ENCODE data around the gene RWDD2A.

Gene RWDD2A

GRCh38 chr6:83193747-83194566 is 800 bp downstream of the RWDD2A start:
- H3K4me3 ChIP-seq = peak overlapping the region; percentile 53 to 98 (median 94)
- peak overlapping the region in 20 of 21 experiments; percentile 27 to 95 (median 86) for H3K27ac ChIP-seq

- H3K4me3 ChIP-seq = no peak overlapping the region
- H3K27ac ChIP-seq = no peak overlapping the region
These were observed 5.5 kb downstream of the RWDD2A start for GRCh38 chr6:83198486-83199172.

GRCh38 chr6:83199173-83199862 is 6.2 kb downstream of the RWDD2A start:
- Histone ChIP-seq H3K27ac (no peak overlapping the region), H3K4me3 (no peak overlapping the region)

DNA sequence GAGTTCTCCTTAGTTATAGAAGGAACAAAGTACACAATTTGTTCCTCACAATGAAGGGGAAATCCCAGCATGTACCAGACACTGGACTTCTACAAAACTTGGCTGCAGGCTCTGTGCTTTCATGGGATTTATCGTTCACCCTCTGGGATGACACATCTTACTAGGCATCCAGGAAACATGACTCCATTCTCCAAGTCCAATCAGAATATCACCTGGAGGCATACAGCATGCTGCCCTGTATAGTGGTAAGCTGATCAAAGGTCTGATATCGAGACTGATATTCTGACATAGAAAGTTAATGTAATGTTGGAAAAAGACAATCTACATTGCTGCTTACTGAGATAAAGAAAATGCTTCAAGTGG is 6.7 kb downstream of the RWDD2A start:
- no peak overlapping the region for H3K27ac ChIP-seq

DNA sequence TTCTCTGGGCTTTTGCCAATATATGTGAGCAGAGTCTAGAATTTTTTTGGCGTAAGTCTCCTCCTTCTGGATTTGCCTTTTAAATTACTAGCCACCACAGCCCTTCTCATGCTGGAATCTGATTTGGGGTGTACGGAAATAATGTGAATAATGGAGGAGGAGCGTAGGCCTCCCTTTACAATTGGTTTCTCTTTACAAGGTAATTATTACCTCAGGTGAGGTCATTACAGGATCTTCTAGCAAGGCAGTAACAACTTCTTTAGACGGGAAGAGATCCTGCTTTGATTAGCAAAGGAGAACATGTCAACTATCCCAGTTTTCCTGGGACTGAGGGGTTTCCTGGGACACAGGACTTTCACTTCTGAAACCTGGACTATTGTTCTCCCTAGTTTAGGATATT is 8.9 kb downstream of the RWDD2A start:
- Histone ChIP-seq H3K27ac (no peak overlapping the region), H3K4me3 (no peak overlapping the region)

More for the DNA sequence above, 6.7 kb downstream of the RWDD2A start:
- no peak overlapping the region for H3K4me3 ChIP-seq

DNA sequence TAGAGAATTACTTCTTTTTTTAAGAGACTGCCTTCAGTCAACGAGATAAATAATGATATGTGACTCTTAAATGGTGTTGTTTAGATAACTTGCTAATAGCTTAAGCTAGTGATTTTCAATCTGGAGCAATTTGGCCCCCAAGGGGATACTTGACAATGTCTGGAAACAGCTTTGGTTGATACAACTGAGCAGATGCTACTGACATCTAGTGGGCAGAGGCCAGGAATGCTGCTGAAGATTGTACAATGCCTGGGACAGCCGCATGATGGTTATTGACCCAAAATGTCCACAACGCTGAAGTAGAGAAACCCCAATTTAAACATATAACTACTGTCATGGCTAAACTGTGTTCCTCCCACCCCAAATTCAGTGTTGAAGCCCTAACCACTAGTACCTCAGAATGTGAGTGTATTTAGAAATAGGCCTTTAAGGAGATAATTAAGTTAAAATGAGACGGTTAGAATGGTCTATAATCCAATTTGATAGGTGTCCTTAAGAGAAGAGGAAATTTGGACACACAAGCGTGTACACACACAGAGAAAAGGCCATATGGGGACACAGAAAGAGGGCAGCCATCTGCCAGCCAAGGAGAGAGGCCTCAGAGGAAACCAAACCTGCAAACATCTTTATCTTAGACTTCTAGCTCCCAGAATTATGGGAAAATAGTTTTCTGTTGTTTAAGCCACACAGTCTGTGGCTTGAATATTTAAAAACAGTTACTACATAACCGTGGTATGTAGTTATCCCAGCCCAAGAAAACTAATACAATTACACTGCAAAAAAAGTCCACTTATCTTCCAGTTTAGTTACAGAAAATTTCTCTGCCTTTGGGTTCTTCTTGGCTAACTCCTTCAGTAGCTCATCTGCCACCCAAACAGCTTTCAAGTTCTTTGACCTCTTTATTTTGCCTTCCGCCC is 22.2 kb downstream of the RWDD2A start:
- Histone ChIP-seq H3K27ac (no peak overlapping the region), H3K4me3 (no peak overlapping the region)

DNA sequence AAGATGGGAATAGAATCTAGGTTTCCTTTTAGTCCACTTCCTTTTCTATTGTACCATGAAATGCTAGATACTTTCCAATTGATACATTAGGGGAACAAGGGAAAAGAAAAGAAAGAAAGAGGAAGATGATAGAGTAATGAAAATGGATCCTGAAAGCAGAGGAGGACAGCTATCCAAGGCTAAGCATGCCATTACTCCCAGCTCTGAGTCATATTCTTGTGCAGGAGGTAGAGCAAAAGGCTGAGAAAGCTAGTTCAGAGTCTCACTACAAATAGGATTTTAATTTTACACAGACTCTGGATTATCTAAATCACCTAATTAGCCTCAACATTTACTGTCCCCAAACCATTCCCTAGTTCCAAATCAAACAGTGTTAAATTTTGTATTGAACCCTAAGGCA is 23.6 kb downstream of the RWDD2A start:
- no peak overlapping the region for H3K27ac ChIP-seq
- no peak overlapping the region for H3K4me3 ChIP-seq

- no peak overlapping the region for H3K27ac ChIP-seq
- H3K4me3 ChIP-seq = no peak overlapping the region
These were observed 25.5 kb downstream of the RWDD2A start for GRCh38 chr6:83218646-83219045.

- no peak overlapping the region for H3K4me3 ChIP-seq
These were observed 27.0 kb downstream of the RWDD2A start for GRCh38 chr6:83220121-83220520.

GRCh38 chr6:83221276-83221675 is 28.1 kb downstream of the RWDD2A start:
- no peak overlapping the region for H3K27ac ChIP-seq
- H3K4me3 ChIP-seq = no peak overlapping the region

More at GRCh38 chr6:83220121-83220520, 27.0 kb downstream of the RWDD2A start:
- H3K27ac ChIP-seq = no peak overlapping the region

GRCh38 chr6:83221889-83222479 is 28.8 kb downstream of the RWDD2A start:
- Histone ChIP-seq H3K4me3 (no peak overlapping the region), H3K27ac (no peak overlapping the region)

- H3K4me3 ChIP-seq = no peak overlapping the region
- peak overlapping the region in 1 of 21 experiments; percentile 26 for H3K27ac ChIP-seq
These were observed 33.4 kb downstream of the RWDD2A start for GRCh38 chr6:83226517-83226916.

DNA sequence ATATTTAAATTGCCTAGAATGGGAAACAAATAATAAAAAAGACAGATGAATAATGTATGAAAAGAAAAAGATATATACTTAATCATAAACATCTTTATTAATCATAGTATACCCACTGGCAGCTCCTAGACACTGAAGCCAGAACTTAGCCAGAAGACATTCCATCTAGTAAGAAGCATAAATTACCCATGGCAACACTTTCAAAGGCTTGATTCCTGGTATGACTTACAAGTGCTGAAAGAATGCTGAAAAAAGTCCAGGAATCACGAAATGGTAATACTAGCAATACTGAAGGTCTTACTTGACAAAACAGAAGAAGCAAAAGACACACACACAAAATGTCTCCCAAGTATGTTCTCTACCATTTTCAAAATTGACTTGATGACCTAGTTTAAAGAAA is 38.0 kb downstream of the RWDD2A start:
- H3K27ac ChIP-seq = no peak overlapping the region
- no peak overlapping the region for H3K4me3 ChIP-seq

DNA sequence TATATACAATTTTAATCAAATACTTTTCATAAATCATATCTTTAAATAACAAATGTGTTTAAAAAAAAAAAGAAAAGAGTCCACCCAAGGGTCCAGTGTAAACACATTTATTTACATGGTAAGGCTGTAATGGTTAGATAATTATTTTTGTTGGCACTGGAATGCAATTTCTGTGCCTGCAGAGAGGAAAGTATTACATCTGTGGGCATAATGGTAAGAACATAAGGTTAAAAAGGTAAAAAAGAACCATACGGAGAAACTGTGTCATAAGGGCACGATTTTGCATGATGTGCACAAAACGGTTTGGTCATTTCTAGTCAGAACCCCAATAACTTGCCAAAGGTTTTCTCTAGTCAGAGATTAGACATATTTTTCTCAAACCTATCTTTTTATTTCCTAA is 54.3 kb downstream of the RWDD2A start:
- Histone ChIP-seq H3K27ac (no peak overlapping the region), H3K4me3 (no peak overlapping the region)

All from skin epidermis (tissue), 12 donors.